ENCODE data around the gene CATSPERB.
"Not testable (repeated sequence)": the region's sequence is repeated elsewhere in the genome, so short reads cannot be mapped to it uniquely, and the experiment has no call there.

Gene CATSPERB

DNA sequence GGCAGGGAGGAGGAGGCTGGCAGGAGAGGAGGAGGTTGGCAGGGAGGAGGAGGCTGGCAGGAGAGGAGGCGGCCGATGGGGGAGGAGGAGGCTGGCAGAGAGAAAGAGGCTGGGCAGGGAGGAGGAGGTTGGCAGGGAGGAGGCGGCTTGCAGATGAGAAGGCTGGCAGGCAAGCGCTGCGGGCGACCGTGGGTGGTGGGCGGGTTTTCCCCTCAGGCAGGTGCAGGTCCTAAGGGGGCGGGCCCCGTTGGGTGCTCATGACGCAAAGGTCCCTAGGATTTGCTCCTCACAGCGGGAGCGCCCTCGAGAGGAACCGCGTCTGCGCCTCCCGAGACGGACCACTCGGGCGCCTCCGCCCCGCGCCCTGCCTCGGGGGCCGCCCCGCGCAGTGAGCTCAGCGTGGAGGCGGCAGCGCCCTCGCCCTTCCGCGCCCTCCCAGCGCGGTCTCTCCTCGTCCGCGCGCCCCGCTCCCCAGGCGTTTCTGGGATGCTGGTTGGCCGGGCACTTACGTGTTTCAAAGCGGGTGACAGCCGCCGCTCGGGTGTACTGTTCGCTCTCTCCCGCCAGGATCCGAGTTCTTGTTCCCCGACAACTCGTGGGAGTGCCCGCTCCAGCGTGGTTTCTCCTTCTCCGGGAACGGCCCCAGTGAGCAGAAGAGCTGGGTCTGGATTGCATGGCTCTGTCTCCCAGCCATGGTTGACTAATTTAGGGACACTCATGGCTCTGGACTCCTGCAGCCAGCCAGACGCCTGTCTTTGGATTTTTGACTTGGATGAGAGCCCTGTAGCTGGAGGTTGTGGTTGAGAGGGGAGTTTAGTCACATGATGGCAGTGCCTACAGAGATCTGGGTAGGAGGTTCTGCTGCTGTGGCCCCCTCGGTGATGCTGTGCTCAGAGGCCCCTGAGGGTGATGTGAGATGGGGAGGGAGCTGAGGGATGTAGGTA is 157.7 kb downstream of the CATSPERB start:
- peak; percentile 91 for DNase-seq

DNA sequence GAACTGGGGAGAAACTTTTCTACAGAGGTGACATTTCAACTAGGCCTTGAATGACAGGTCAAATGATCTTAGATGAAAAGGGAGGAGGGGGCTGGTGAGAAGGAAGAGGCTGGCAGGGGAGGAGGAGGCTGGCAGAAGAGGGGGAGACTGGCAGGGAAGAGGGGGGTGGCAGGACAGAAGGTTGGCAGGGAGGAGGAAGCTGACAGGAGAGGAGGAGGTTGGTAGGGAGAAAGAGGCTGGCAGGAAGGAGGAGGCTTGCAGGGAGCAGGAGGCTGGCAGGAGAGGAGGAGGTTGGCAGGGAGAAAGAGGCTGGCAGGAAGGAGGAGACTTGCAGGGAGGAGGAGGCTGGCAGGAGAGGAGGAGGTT is 158.4 kb downstream of the CATSPERB start:
- no peak for DNase-seq

DNA sequence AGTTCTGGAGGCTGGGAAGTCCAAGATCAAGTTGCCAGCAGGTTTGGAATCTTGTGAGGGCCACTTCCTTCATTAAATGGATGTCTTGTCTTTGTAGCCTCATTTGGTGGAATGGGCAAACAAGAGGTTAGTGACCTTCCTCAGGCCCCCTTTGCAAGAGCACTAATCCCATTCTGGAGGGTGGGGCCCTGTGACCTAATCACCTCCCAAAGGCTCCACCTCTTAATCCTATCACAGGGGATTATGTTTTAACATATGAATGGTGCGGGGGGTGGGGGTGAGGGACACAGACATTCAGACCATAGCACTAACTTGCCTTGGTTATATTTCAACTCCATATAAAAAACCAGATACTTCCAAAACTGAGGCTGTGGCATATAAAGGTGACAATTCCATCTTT is 161.9 kb downstream of the CATSPERB start:
- no peak for DNase-seq

DNA sequence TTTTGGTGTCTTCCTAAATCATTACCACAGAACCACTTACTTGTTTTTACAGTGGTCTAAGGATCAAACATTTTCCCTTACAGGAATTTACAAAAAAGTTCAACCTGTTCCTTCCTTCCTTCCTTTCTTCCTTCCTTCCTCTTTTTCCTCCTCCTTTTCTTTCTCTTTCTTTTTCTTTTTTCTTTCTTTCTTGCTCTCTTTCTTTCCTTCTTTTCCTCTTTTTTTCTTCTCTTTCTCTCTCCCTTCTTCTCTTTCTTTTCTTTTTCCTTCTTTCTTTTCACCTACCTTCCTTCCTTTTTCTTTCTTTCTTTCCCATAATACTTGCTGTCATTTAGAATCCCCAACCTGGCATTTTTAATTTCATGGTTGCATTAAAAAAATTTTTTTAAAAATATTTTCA is 162.6 kb downstream of the CATSPERB start:
- DNase-seq, result no peak

DNA sequence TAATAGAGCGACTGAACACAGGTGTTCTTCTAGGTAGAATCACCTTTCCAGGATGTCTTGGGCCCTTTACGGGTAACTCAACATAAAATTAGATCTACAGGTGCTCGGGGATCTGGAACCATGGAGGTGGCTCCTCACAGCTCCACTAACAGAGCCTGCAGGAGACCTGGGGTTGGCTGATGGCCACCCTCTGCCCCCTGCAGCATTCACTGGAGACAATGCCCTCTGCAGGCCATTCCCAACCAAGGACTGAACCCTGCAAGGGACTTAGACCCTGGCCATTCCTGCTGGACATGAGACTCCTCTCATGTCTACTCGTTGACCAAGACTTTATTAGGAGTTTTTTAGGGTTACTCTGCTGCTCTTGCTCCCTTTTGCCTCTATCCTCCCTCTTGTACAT is 163.3 kb downstream of the CATSPERB start:
- no peak for DNase-seq

DNA sequence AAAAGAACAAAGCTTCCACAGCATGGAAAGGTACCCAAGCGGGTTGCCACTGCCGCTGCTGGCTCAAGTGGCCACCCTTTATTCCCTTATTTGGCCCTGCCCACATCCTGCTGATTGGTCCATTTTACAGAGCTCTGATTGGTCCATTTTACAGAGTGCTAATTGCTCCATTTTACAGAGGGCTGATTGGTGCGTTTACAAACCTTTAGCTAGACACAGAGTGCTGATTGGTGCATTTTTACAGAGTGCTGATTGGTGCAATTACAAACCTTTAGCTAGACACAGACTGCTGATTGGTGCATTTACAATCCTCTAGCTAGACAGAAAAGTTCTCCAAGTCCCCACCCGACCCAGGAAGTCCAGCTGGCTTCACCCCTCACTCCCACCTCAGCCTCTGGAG is 164.1 kb downstream of the CATSPERB start:
- not testable (repeated sequence) for DNase-seq

DNA sequence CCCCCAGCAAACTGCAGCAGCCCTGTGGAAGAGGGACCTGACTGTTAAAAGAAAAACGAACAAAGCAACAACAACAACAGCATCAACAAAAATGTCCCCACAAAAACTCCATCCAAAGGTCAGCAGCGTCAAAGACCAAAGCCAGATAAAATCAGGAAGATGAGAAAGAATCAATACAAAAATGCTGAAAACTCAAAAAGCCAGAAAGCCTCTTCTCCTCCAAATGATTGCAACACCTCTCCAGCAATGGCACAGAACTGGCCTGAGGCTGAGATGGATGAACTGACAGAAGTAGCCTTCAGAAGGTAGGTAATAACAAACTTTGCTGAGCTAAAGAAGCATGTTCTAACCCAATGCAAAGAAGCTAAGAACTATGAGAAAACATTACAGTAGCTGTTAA is 176.4 kb downstream of the CATSPERB start:
- no peak for DNase-seq

DNA sequence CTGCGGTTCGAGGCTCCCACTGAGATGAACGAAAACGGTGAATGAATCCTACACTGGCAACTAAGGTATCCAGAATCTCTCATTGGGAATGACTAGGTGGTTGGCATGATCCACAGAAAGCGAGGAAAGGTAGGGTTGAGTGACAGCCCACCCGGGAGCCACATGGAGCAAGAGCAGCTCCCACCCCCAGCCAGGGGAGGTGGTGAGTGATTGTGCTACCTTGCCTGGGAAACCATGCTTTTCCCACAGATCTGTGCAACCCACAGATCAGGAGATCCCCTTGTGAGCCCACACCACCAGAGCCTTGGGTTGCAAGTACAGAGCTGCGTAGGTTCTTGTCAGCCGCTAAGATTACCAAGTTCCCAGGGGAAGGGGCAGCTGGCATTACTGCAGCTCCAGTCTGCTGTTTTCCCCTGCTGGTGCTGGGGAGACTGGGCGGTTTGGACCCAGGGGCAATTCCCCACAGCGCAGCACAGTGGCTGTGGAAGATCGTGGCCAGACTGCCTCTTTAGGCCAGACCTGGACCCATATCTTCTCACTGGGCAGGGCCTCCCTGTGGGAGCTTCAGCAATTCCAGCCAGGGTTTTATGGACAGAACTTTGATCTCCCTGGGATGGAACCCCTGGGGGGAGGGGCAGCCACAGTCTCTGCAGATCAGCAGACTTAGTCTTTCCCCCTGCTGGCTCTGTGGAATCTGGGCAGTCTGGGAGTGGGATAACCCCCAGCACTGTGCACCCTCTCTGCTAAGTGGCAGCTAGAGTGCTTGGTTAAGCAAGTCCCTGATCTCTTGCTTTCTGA is 177.2 kb downstream of the CATSPERB start:
- DNase-seq, result no peak

DNA sequence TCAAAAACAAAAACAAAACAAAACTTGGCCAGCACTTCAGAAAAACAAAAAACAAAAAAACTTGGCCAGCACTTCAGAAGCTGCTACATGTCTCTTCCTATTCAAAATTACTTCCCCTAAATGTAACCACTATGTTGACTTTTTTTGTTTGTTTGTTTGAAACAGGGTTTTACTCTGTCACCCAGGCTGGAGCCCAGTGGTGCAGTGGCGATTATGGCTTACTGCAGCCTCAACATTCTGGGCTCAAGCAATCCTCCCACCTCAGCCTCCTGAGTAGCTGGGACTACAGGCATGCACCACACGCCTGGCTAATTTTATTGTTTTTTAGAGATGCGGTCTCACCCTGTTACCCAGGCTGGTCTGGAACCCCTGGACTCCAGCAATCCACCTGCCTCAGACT is 183.8 kb downstream of the CATSPERB start:
- DNase-seq, result no peak

DNA sequence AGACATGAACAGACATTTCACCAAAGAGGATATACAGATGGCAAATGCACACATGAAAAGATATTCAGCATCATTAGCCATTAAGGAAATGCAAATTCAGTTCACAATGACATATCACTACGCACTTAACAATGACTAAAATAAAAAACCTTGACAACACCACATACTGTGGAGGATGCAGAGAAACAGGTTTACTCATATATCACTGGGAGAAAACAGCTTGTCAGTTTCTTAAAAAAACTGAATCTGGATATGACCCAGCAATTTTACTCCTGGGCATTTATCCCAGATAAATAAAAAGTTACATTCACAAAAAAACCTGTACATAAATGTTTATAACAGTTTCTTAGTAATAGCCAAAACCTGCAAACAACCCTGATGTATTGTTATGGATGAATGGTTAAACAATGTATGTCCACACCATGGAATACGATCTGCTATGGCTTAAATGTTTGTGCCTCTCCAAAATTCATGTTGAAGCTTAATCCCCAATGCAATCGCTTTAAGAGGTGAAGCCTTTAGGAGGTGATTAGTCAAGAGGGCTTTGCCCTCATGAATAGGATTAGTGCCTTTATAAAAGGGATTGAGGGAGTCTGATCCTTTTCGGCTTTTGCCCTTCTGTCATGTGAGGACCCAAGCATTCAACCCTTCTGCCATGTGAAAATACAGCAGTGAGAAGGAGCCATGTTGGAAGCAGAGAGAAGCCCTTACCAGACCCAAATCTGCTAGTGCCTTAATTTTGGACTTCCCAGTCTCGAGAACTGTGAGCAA is 185.8 kb downstream of the CATSPERB start:
- no peak for DNase-seq

DNA sequence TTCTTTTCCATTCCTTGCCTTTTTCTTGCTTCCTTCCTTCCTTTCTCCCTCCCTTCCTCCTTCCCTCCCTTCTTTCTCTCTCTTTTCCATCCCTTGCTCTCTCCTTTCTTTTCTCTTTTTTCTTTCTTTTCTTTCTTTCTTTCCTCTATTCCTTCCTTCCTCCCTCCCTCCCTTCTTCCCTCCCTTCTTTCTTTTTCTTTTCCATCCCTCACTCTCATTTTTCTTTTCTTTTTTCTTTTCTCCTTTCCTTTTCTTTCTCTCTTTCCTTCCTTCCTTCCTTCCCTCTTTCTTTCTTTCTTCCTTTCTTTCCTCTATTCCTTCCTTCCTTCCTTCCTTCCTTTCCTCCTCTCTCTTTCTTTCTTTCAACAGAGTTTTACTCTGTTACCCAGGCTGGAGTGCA is 186.7 kb downstream of the CATSPERB start:
- DNase-seq, result no peak

DNA sequence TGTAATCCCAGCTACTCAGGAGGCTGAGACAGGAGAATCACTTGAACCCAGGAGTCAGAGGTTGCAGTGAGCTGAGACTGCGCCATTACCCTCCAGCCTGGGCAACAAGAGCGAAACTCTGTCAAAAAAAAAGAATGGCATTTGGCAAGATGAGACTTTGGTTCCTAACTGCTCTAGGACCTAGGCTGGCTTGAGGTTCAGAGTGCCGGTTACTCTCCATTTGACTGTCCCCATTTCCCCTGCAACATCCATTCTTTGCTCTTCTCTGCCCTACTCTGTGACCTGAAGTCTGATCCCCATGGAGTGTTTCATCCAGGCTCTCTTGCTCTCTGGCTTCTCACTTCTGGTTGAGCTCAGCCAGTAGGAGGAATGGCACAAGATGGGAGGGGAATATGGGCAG is 195.6 kb downstream of the CATSPERB start:
- DNase-seq, result no peak

DNA sequence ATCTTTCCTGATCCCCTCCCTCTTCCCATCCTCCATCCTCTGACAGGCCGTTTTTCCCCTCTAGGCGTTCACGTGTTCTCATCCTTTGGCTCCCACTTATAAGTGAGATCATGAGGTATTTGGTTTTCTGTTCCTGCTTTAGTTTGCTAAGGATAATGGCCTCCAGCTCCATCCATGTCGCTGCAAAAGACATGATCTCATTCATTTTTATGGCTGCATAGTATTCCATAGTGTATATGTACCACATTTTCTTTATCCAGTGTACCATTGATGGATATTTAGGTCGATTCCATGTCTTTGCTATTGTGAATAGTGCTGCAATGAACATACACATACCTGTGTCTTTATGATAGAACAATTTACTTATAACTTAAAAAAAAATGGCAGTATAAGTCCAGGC is 197.8 kb downstream of the CATSPERB start:
- not testable (repeated sequence) for DNase-seq

DNA sequence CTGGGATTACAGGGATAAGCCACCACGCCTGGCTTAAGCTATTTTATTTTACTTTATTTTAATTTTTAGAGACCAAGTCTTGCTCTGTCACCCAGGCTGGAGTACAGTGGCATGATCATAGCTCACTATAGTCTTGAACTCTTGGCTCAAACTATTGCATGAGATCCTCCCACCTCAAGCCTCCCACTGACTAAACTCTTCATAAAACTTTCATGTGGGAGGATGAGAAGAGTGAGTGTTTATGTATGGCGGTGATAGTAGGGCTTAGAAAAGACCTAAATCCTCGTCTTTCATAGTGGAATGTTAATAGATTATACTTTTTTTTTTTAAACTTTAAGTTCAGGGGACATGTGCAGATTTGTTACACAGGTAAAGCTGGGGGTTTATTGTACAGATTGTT is 198.3 kb downstream of the CATSPERB start:
- DNase-seq, result no peak
